RWPE2 (cell line): ENCODE results near the gene TFDP2.

ENCODE experiments used
- ATAC-seq: fragments of 200-7000 bp; cut with Tn5 transposase; 3 replicates; pipeline ENCODE4 v1.9.1; 2021; ENCODE audit warnings: low read depth
- DNase-seq: peaks from one replicate; pipeline ENCODE4 v3.0.0-alpha.2; 2020; ENCODE audit warnings: low spot score
- H3K27ac ChIP-seq: fragments of 450-650 bp; 2 replicates; pipeline ENCODE4 v1.5.1; 2017; ENCODE audit warnings: mild to moderate bottlenecking; ENCODE audit not compliant: poor library complexity, severe bottlenecking
- H3K27me3 ChIP-seq: fragments of 250-450 bp; sonication (Bioruptor Pico); 2 replicates; pipeline ENCODE4 v1.5.1; 2021; ENCODE audit warnings: mild to moderate bottlenecking, moderate library complexity; ENCODE audit not compliant: insufficient read depth, poor library complexity, severe bottlenecking
- H3K36me3 ChIP-seq: fragments of 250-450 bp; sonication (Bioruptor Pico); 2 replicates; pipeline ENCODE4 v1.5.1; 2020; ENCODE audit warnings: low read depth, mild to moderate bottlenecking, moderate library complexity
- H3K4me1 ChIP-seq: fragments of 250-450 bp; sonication (Bioruptor Pico); 2 replicates; pipeline ENCODE4 v1.5.1; 2021; ENCODE audit warnings: mild to moderate bottlenecking, moderate library complexity; ENCODE audit not compliant: insufficient read depth, poor library complexity, severe bottlenecking
- H3K4me3 ChIP-seq: fragments of 250-450 bp; sonication (Bioruptor Pico); 2 replicates; pipeline ENCODE4 v1.5.1; 2021; ENCODE audit warnings: mild to moderate bottlenecking, moderate library complexity; ENCODE audit not compliant: severe bottlenecking
- H3K9me3 ChIP-seq: fragments of 250-450 bp; sonication (Bioruptor Pico); 2 replicates; pipeline ENCODE4 v1.5.1; 2021; ENCODE audit warnings: mild to moderate bottlenecking, moderate library complexity; ENCODE audit not compliant: severe bottlenecking
- CTCF ChIP-seq: fragments of 450-650 bp; IDR thresholded peaks from one replicate; pipeline ENCODE4 v1.5.1; 2017; ENCODE audit warnings: mild to moderate bottlenecking, moderate library complexity; ENCODE audit not compliant: poor library complexity, severe bottlenecking

Gene TFDP2

DNA sequence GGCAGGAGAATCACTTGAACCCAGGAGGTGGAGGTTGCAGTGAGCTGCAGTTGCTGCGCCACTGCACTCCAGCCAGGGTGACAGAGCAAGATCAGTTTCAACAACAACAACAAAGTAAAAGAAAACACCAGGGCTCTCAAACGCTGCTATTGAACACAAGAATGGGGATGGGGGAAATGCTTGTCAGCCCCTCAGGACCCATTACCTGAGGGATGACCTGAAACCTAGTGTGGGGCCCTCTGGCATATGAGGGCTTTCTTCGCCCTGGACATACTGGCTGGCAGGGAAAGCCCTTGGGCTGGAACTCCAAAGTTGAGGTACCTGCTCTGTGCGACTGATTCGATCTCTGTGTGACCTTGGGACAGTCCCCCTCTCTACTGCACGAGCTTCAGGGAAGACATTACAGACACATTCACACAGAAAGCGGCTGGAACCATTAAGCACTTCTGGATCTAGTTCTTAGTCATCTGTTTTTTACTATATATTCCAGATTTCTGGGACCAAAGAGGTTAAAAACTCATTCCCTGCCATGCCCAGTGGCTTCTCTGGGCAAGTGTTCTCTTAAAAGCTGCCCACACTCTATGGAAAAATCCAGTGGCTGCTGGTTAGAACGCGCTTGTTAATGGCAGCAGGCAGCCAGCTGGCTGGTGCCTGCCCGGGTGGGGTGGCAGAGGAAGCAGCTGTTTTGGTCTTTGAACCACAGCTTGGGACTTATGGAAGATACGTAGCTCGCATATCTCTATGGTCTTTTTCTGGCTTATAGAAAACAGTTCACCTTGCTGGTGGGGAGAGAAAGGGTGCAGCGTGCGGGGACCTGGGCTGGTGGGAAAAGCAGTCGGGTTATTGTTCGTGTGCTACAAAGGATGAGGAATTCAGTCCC is 215.7 kb downstream of the TFDP2 start:
- TF ChIP-seq CTCF: no peak
- Histone ChIP-seq H3K4me1 (peaks cover 9% of the 10 kb centered on the region), H3K4me3 (no peak overlapping the region), H3K9me3 (no peaks in the 10 kb centered on the region), H3K27me3 (no peaks in the 10 kb centered on the region), H3K27ac (no peak overlapping the region), H3K36me3 (no peaks in the 10 kb centered on the region)
- ATAC-seq (no peak), DNase-seq (no peak)

DNA sequence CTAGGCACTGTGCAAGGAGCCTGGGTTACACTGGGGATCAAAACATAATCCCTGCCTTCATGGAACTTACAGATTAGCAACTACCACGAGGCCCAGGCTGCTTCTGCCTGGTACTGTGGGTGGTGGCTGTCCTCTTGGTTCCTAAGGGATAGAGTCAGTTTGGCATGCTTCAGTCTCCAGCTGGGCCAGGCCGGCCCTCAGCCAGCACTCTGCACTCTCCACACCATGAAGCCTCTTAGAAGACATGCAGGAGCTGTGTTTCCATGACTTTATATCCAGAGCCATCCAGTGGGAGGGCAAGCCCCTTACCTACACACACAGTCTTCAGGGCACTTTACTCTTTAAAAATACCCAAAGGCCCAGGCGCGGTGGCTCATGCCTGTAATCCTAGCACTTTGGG is 218.5 kb downstream of the TFDP2 start:
- no peaks in the 10 kb centered on the region for H3K9me3 ChIP-seq
- 0 out of 3 replicates have a peak, but pooled peaks have one; percentile 37 for ATAC-seq
- DNase-seq: no peak
- H3K27ac ChIP-seq: no peak overlapping the region
- peaks cover 7% of the 10 kb centered on the region for H3K36me3 ChIP-seq
- no peaks in the 10 kb centered on the region for H3K27me3 ChIP-seq
- H3K4me1 ChIP-seq: no peaks in the 10 kb centered on the region
- no peak overlapping the region for H3K4me3 ChIP-seq
- no peak for TF ChIP-seq CTCF

GRCh38 chr3:141929341-141929995 is 219.9 kb downstream of the TFDP2 start:
- Histone ChIP-seq H3K27me3 (no peaks in the 10 kb centered on the region), H3K36me3 (peaks cover 18% of the 10 kb centered on the region), H3K27ac (no peak overlapping the region), H3K9me3 (no peaks in the 10 kb centered on the region), H3K4me3 (no peak overlapping the region), H3K4me1 (no peaks in the 10 kb centered on the region)
- no peak for TF ChIP-seq CTCF
- DNase-seq: no peak
- ATAC-seq: no peak

- no peak overlapping the region for H3K4me3 ChIP-seq
- DNase-seq (no peak), ATAC-seq (no peak; the same call in 2 of the 3 replicates)
- H3K36me3 ChIP-seq: peaks cover 25% of the 10 kb centered on the region
- H3K9me3 ChIP-seq: no peaks in the 10 kb centered on the region
- H3K27me3 ChIP-seq: no peaks in the 10 kb centered on the region
- TF ChIP-seq CTCF: no peak
- H3K4me1 ChIP-seq: no peaks in the 10 kb centered on the region
- no peak overlapping the region for H3K27ac ChIP-seq
Measured at GRCh38 chr3:141928631-141929270, 220.6 kb downstream of the TFDP2 start.
